Thoracic aorta (tissue), 2 donors: ENCODE results near the gene AFG3L2. TPM values are rescaled to one million over a fixed set of nuclear protein-coding genes. Genes with fewer than 3 reads are reported as not detected.
"Not testable (repeated sequence)": the region's sequence is repeated elsewhere in the genome, so short reads cannot be mapped to it uniquely, and the experiment has no call there.

Experiments
- ATAC-seq: fragments of 150-250 bp; one replicate; pipeline ENCODE4 v1.8.0; 2017; ENCODE audit warnings: low read depth; ENCODE audit not compliant: insufficient number of reproducible peaks, low FRiP score
- DNase-seq: peaks from one replicate; pipeline ENCODE4 v3.0.0-alpha.2; 2020; ENCODE audit warnings: low spot score
- H3K27ac ChIP-seq, 2 donors: fragments of 200-600 bp; sonication (generic); 1 replicate in 1 of 2; 2 replicates in 1 of 2; pipeline ENCODE4 v1.5.1; 2016; ENCODE audit warnings: mild to moderate bottlenecking in 2 of 2, moderate library complexity in 2 of 2
- H3K27me3 ChIP-seq: fragments of 200-600 bp; sonication (generic); replicated peaks from 2 replicates; pipeline ENCODE4 v1.6.0; 2016; ENCODE audit warnings: mild to moderate bottlenecking; ENCODE audit not compliant: insufficient read depth
- H3K36me3 ChIP-seq: fragments of 200-600 bp; sonication (generic); one replicate; pipeline ENCODE4 v1.5.1; 2016
- H3K4me1 ChIP-seq, 2 donors: fragments of 200-600 bp; sonication (generic); 1 replicate in 1 of 2; 2 replicates in 1 of 2; pipeline versions ENCODE4 v1.5.1 to v1.6.0; 2016; ENCODE audit warnings: low read depth in 2 of 2, mild to moderate bottlenecking in 1 of 2; ENCODE audit not compliant: control insufficient read depth in 1 of 2
- H3K4me3 ChIP-seq: fragments of 200-600 bp; sonication (generic); 2 replicates; pipeline ENCODE4 v1.5.1; 2016; ENCODE audit warnings: mild to moderate bottlenecking
- H3K9me3 ChIP-seq: fragments of 200-600 bp; sonication (generic); 2 replicates; pipeline ENCODE4 v1.5.1; 2016
- total RNA-seq, 2 donors: library from RNA; depleted of rRNA; stranded (reverse); fragments of >200 nt; gene quantifications; one replicate each; pipeline versions ENCODE4 v1.1.0 to v1.2.3, GENCODE V29; 2016
- TF ChIP-seq, protein P1 (sequence below): fragments of 200-600 bp; sonication (generic); IDR thresholded peaks from one replicate; pipeline ENCODE4 v1.5.1; 2019; ENCODE audit warnings: antibody characterized with exemption

AFG3L2 gene
- total RNA-seq, 2 donors from 2014 or later, result 24.2 to 58.1 TPM

DNA sequence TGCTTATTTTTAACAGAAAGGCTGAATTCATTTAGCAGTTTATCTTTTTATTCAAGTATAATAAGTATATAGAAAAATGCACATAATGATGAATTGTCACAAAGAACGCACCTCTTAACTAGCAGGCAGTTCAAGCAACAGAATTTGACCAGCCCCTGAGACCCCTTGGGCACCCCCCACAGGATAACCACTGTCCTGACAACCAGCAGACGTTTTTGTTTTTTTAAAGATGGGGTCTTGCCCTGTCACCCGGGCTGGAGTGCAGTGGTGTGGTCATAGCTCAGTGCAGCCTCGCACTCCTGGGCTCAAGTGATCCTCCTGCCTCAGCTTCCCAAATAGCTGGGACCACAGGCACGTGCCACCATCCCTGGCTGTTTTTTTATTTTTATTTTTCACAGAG is 44.7 kb upstream of the AFG3L2 start:
- TF ChIP-seq, protein P1, sequence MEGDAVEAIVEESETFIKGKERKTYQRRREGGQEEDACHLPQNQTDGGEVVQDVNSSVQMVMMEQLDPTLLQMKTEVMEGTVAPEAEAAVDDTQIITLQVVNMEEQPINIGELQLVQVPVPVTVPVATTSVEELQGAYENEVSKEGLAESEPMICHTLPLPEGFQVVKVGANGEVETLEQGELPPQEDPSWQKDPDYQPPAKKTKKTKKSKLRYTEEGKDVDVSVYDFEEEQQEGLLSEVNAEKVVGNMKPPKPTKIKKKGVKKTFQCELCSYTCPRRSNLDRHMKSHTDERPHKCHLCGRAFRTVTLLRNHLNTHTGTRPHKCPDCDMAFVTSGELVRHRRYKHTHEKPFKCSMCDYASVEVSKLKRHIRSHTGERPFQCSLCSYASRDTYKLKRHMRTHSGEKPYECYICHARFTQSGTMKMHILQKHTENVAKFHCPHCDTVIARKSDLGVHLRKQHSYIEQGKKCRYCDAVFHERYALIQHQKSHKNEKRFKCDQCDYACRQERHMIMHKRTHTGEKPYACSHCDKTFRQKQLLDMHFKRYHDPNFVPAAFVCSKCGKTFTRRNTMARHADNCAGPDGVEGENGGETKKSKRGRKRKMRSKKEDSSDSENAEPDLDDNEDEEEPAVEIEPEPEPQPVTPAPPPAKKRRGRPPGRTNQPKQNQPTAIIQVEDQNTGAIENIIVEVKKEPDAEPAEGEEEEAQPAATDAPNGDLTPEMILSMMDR, result no peak
- ATAC-seq, result no peak
- no peaks in the 10 kb centered on the region for H3K36me3 ChIP-seq
- H3K4me3 ChIP-seq, result no peak overlapping the region
- no peaks in the 10 kb centered on the region for H3K27me3 ChIP-seq
- H3K9me3 ChIP-seq, result no peaks in the 10 kb centered on the region
- H3K4me1 ChIP-seq, result peaks cover 2 to 19% of the 10 kb centered on the region in 2 donors
- no peak overlapping the region for H3K27ac ChIP-seq
- DNase-seq, result no peak

- Histone ChIP-seq H3K4me1 (peaks cover 2 to 24% of the 10 kb centered on the region in 2 donors), H3K36me3 (no peaks in the 10 kb centered on the region), H3K27ac (no peak overlapping the region), H3K4me3 (peak overlapping the region; percentile 85), H3K27me3 (no peaks in the 10 kb centered on the region), H3K9me3 (no peaks in the 10 kb centered on the region)
- DNase-seq, result no peak
- no peak for ATAC-seq
- TF ChIP-seq, protein P1, result no peak
Measured at GRCh38 chr18:12420821-12421421, 43.9 kb upstream of the AFG3L2 start.

- peaks cover 7 to 23% of the 10 kb centered on the region in 2 donors for H3K4me1 ChIP-seq
- H3K27ac ChIP-seq, result no peak overlapping the region
- H3K36me3 ChIP-seq, result no peaks in the 10 kb centered on the region
- no peak overlapping the region for H3K4me3 ChIP-seq
- no peak for DNase-seq
- no peak for ATAC-seq
- H3K9me3 ChIP-seq, result no peaks in the 10 kb centered on the region
- TF ChIP-seq, protein P1, result no peak
- H3K27me3 ChIP-seq, result no peaks in the 10 kb centered on the region
Measured at GRCh38 chr18:12417687-12418086, 40.7 kb upstream of the AFG3L2 start.

- Histone ChIP-seq H3K27ac (peak overlapping the region; percentile 68 to 73), H3K27me3 (no peaks in the 10 kb centered on the region), H3K36me3 (no peaks in the 10 kb centered on the region), H3K4me1 (peaks cover 7 to 22% of the 10 kb centered on the region in 2 donors), H3K4me3 (peak overlapping the region; percentile 24), H3K9me3 (no peaks in the 10 kb centered on the region)
- ATAC-seq, result no peak
- DNase-seq, result no peak
- TF ChIP-seq, protein P1, result no peak
Measured at GRCh38 chr18:12416098-12416729, 39.2 kb upstream of the AFG3L2 start.

GRCh38 chr18:12411456-12411855 is 34.4 kb upstream of the AFG3L2 start:
- no peak for DNase-seq

GRCh38 chr18:12410747-12411146 is 33.7 kb upstream of the AFG3L2 start:
- not testable (repeated sequence) for H3K27ac ChIP-seq, ATAC-seq, H3K27me3 ChIP-seq, H3K36me3 ChIP-seq, H3K4me3 ChIP-seq, DNase-seq, H3K9me3 ChIP-seq
- peaks cover 19 to 33% of the 10 kb centered on the region in 2 donors for H3K4me1 ChIP-seq

More at GRCh38 chr18:12411456-12411855, 34.4 kb upstream of the AFG3L2 start:
- Histone ChIP-seq H3K9me3 (no peaks in the 10 kb centered on the region), H3K4me1 (peaks cover 19 to 39% of the 10 kb centered on the region in 2 donors), H3K27ac (no peak overlapping the region), H3K27me3 (no peaks in the 10 kb centered on the region), H3K36me3 (no peaks in the 10 kb centered on the region), H3K4me3 (no peak overlapping the region)
- TF ChIP-seq, protein P1, result no peak
- ATAC-seq, result no peak
